Lung microvascular endothelial cell (primary cell): ENCODE results near the gene UBE2G2. TPM values are rescaled to one million over a fixed set of nuclear protein-coding genes. Genes with fewer than 3 reads are reported as not detected.

Experiments used
- DNase-seq, 2 donors: peaks; one replicate each; pipeline versions ENCODE4 v3.0.0 to v3.0.0-alpha.2; 2010; ENCODE audit warnings: low read depth in 2 of 2
- total RNA-seq: library from RNA; depleted of rRNA; stranded (reverse); fragments of >200 nt; gene quantifications from 2 replicates; pipeline ENCODE4 v1.2.1, GENCODE V29; 2014

UBE2G2 gene
- total RNA-seq, 1 donor from 2014 or later: 92.3 TPM

DNA sequence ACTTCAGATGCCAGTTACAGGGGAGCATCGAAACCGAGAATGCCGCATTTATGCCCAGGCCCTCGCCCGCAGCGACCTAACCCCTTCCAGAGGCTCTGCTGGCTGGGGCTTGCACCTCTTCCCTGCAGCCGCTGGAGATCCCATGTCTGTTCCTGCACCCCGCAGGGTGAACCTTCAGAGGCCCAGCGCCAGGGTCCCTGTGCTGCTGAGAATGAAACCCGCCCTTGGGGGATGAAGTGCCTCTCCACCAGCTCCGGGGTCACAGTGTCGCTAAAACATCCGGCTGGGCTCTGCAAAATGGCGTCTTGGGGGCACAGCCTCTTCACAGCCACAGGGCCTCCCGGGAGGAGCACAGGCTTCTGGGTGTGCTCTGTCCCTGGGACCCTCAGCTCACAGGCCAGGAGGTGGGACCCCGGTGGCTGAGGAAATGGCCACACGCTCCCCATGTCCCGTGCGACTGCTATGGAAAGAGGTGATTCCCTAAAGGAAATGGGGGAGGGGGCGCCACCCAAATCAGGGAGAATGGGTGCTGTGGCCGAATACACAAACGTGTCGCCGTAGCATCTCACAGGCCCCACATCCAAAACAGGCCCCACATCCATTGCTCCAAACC, 50.3 kb downstream of the UBE2G2 start:
- no peak for DNase-seq

DNA sequence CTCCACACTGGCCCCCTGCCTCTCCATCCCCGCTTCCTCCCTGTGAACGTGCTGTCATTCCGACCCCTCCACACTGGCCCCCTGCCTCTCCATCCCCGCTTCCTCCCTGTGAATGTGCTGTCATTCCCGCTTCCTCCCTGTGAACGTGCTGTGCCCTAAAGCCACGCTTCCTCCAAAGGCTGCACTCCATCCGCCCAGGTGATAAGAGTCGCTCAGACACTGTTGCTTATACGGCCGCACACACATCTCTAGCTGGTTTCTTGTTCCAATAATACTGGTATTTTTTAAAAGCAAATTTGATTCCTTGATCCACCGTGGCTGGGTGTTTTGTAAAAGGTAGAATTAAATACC, 51.0 kb downstream of the UBE2G2 start:
- peak in 1 of 2 donors; percentile 40 for DNase-seq

DNA sequence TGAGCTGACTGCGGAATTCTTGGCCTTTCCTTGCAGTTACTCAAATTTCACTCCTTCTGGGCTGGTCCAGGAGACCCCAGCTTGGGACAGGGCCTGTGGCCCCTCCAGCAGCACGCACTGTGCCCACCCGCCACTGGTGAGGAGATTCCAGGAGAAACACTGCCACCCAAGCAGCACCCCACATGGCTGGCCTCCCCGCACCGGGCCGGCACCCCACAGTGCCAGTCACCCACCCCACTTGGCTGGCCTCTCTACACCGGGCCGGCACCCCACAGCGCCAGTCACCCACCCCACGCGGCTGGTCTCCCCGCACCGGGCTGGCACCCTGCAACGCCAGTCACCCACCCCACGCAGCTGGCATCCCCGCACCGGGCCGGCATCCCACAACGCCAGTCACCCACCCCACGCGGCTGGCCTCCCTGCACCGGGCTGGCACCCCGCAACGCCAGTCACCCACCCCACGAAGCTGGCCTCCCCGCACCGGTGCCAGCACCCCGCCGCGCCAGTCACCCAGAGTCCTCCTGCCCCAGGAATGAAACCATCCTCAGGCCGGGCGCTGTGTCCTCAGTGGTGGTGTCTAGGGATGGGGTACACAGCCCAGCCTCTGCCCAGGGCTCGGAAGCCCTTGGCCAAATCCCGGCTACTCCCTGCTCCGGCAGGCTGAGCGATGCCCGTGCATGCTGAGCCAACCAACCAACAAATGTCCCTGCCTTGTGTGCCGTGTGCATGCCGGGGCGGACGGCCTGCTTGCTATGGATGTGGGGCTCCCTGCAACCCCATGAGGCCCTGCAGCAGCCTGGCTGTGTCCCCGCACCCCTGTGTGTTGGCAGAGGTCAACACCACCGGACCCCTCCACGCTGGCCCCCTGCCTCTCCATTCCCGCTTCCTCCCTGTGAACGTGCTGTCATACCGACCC, 51.6 kb downstream of the UBE2G2 start:
- DNase-seq: no peak

DNA sequence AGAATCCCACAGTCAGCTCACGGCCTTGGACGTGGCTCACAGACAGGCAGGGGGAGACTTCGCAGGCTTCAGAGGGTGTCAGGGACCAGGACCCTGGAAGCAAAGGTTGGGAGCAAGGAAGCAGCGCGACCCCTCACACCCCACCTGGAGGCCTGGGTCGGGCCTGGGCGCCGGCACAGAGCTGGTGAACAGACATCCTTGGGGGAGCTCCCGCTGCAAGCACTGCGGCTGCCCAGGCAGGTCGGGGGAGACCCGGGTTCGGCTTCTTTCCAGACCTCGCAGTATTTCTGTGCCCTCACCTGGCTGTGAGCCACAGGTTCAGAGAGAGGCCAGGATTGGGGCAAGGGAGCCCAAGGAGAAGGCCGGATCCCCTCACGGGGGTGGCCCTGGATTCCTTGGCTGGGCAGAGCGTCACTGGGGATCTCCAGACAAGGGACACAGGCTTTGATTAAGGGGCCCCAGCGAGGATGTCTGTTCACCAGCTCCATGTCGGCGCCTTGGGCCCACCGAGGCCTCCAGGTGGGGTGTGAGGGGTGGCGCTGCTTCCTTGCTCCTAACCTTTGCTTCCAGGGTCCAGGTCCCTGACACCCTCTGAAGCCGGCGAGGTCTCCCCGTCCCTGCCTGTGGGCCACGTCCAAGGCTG, 52.4 kb downstream of the UBE2G2 start:
- no peak for DNase-seq

DNA sequence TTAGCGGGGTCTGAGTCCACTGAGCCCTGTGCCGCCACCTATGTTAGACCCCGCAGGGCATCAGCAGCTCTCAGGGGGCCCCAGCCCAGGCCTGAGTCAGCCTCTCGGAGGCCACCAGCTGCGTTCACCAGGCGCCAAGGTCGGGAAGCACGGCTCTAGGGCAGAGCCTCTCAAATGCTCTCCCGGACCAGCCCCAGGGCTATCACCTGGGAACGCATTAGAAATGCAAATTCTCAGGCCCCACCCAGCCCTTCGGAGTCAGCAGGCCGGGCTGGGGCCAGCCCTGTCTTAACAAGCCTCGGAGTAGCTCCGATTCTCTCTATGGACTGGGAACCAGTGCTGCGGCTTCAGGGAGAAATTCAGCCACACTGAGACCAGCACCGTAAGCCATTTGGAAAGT, 53.0 kb downstream of the UBE2G2 start:
- no peak for DNase-seq

DNA sequence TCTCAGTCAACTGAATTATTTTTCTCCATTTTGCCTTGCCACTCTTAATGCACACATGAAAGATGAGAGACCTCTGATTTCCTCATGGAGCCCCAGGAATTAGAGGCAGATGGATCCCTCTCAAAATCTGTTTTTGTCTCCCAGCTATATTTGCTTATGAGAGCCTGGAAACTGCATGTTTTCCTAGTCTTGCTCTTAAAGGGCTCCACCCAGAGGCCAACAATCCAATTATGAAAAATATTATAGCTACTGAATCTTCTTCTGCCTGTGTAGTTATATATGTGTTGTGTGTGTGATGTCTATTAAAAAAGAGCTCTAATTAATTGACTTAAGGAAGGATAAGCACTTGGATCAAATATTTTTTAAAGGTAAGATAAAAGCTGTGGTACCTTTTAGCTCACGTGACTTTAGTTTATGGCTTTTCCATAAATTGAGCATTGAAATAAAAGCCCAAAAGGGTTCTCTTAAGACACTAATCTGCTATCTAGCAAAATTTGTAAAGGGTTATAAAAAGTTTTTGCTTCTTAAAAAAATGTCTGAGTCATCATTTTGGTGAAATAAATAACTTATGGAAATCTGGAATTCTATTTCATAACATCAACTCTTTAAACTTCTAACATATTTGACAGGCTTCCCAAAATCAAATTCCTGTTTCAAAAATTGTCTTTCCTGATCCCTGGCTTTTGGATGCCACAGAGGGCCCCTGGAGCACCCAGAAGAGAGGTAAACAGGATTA, 59.0 kb downstream of the UBE2G2 start:
- DNase-seq: peak; percentile 24 to 44

DNA sequence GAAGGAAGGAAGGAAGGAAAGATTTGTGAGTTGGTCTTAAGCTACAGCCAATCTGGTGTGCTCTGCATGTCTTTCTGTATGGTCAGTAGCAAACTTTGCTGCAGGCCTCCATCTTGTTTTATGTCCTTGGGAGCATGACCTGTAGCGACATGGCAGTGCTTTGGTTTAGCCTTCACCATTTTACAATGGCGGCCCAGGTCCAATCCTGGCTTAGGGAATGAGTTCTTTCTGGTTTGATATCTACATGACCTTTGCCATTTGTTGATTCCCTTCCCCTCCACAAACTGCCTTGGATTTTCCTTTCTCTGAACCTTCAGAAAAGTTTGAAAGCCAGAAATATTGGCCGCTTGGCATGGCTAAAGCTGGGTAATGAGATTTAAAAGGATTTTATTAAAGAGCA, 59.7 kb downstream of the UBE2G2 start:
- DNase-seq: no peak

DNA sequence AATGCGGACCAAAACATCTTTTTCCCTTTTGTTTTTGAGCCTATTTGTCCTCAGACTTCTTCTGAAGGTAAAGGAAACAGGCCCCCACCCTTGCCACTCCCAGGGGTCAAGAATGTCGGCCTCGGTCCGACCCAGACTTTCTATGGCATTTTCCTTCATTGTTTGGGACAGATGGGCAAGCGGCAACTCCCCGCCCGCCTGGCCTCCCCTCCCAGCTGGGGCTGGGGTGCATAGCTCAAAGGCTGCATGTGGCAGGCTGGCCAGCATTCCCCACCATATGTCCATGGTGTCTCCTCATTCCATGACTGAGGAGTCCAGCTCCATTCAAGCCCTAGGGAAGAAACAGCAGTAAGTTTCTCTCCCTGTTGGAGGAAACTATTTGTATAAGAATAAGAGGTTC, 60.9 kb downstream of the UBE2G2 start:
- no peak for DNase-seq

DNA sequence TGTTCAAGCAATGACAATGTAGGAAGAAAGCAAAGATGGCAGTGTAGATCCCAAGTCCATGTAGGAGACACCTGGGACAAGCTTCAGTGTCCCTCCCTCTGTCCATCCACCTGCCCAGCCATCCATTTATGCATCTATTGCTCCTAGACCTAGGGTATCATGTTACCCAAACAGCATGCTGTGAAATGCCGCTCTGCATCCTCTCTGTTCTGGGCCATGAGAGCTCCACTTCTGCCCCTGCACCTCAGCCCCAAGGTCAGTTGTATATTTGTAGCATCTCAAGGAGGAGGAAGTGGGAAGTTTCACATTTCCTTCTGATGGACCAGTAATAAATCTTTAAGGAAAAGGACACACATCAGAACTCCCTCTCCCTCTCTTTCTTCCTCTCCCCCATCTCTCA, 62.3 kb downstream of the UBE2G2 start:
- DNase-seq: no peak

DNA sequence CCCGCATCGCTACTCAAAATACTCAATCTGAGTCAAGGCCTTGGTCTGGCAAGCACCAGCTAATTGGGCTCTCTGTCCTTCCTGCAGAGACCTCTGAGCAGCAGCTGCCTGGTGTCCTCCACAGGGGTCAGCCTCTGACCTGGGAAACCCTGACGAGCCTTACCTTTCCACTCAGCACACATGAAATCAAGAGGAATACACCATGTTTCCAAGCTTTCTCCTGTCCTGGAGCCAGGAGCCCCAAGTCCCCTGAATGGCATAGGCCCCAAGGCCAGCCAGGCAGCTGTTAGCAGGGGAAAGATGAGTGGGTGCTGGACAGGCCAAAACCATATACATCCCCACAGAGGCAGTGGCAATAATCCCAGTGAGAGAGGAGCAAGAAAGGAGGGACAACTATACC, 63.0 kb downstream of the UBE2G2 start:
- DNase-seq: no peak

DNA sequence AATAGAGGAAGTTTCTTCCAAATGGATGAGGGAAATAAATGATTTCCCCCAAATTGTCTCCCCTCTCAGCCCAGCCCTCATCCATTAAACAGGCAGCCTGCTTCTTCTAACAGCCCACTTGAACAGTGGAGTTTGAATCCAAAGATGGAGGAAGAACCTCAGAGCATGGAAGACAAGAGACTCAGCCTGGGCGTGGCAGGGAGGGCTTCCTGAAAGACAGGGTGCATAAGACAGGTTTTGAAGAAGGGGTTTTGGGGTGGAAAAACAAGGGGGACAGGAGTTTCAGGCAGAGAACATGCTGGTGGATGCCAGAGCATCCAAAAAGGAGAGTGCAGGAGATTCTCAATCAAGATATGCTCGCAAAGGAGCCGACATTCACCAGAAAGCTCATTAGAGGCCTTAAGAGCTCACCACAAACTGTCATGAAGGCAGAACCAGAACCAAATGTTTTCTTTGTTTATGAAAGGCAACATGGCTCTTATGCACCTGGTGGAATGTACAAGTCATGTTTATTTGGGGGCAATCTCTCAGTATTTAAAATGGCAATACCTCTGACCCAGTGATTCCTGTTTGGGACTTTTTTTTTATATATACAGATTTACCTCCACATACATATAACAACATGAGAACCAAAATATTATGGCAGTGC, 63.8 kb downstream of the UBE2G2 start:
- DNase-seq: no peak

DNA sequence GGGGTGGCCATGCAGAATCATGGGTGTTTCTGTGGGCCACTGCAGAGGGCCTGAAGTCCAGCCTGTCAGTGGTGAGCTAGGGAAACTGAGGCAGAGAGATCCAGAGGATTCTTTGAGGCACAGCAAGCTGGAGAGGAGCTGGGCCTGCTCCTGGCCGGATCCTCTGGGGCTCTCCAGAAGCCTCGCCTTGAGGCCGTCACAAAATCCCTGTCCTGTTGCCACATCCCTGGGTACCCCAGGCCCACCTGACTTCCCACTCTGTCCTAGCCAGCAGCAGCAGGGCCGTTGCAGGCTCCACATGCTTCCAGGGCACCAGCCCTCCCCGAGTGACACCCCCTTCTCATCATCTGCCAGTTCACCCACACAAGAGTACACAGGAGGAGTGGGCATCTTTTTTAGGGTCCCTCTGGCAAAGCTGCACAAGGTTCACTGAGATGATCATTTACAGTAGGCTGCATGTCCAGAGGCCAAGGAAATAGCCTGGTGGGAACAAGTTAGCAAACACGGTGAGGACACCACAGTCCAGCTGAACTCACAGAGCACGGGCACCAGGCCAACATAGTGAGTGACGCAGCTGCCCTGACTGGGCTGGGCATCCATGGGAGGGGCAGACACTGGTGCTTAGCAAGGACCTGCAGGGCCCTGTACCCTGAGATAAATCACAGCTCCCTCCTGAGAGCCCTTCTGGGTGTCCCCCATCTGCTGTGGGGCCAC, 65.2 kb downstream of the UBE2G2 start:
- DNase-seq: peak; percentile 40 to 74

DNA sequence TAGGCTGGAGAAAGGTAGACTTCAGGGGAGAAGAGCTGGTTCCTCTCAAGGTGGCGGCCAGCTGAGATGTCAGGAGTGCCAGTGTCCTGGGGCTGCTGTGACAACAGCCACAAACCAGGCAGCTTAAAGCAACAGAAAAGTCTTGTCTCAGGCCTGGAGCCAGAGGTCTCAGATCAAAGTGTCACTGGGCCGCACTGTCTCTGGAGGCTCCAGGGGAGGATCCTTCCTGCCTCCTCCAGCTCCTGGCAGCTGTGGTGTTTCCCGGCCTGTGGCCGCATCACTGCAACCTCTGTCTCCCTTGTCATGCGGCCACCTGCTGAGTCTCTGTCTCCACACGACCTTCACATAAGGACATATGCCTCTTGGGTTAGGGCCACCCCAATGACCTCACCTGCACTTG, 65.8 kb downstream of the UBE2G2 start:
- no peak for DNase-seq

DNA sequence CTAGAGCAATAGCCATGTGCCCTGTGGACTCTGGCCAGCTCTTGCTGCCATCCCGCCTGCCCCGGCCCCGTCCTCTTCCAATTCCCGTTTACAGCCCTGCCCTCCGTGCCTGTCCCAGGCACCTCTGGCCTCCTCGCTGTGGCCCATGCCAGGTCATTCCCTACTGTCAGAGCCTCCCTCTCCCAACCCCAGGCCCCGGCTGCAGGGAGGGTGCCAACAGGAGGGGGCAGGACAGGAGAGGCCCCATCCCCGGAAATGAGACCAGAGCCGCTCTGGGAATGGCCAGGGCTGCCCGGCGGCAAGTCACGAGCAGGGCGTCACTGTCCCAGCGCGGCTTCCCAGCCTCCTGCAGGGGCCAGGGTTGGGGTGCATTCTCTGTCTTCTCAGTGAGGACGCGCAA, 66.8 kb downstream of the UBE2G2 start:
- no peak for DNase-seq

DNA sequence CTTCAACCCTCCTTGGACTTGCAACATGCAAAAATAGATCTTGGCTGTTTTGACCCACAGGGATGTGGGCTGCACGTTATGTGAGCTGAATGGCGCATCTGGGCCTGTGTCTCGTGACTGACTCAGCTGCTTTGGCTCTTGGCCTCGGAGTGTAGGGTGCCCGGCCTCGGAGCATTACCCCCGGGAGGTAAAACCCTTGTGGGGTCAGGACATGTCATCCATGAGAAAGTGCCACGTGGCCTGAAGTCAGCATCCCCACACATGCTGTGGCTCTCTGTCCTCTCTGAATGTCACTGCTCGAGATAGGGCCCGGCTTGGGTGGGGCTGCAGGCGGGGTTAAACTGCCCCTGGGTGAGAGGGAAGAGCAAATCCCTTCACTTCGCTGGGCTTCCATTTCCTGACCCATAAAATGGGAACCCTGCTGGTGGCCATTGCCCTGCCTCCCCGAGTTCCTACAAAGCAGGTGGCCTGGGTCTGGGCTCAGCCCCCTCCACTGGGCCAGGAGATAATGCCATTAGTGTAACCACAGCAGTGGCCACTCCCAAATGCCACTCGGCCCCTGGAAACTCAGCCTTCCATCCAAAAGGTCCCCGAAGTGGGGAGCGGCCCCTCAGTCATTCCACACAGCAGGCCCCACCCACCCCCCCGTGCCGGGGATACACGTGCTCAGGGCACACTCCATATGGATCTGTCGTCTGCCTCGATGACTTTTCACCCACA, 67.4 kb downstream of the UBE2G2 start:
- no peak for DNase-seq

DNA sequence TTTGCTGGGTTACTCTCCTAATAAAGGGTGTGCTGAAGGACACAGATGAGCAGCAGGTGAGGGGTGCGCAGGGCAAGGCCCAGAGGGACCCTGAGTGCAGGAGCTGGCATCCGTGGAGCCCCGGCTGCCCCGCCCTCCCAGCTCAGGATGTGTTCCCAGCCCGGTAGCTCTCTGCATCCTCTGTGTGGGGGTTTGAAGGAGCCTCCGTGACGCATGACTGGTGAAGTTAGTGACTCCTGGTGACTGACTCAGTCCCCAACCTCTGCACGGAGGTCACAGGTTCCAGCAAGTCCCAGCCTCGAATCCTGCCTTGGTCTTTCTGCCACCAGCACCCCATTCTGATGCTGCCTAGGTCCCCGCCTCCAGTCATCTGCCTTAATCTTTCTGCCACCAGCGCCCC, 68.7 kb downstream of the UBE2G2 start:
- DNase-seq: no peak

DNA sequence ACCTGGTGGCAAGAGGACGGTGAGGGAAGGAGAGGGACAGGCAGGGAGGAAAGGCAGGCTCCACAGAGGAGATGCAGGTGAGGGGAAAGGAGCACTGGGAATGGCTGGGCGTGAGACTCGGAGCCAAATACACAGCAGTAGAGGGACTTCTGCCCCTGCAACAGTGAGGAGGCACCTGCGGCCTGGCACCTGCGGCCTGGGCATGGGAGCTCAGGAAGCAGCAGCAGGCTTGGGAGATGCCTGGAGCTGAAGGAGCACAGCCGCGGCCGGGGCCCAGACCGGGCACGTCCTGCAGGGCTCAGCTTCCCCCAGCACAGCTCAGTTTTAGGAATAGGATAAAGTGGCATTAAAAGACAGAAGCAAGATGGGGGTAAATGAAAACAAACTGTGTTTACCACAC, 69.4 kb downstream of the UBE2G2 start:
- DNase-seq: no peak

DNA sequence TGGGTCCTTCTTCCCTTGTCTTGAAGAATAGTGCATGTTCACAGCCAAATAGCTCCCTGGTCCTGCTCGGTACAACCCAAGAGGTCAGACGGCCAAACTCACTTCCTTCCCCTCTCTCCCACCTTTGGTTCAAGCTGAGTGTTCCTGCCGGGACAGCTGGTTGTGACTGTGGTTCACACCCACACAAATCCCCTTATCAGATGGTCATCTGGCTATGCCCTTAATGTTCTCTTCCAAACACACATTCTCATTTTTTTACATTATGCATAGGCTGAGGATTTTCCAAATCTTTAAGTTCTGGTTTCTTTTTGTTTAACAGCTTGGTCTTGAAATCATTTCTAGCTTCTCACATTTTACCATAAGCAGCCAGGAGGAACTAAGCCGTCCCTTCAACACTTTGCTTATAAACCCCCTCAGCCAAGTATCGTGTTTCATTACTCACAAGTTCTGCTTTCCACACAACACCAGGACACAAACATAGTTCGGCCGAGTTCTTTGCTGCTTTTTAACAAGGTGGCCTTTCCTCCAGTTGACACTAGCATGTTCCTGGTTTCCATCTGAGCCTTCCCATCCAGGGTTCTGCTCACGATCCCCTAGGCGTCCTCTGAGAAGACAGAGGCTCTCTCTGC, 70.6 kb downstream of the UBE2G2 start:
- no peak for DNase-seq

DNA sequence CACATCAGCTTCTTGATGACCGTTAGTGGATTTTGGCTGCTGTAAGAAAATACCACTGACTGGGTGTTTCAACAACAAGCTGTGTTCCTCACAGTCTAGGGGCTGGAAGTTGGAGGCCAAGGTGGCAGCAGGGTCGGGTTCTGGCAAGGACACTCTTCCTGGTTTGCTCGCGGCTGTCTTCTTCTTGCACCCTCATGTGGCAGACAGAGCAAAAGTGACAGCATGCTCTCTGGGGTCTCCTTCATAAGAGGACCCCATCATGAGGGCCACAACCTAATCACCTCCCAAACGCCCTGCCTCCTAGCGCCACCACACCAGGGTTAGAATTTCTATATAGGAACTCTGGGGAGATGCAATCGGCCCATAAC, 71.6 kb downstream of the UBE2G2 start:
- DNase-seq: no peak
